H1 (cell line): ENCODE results near the gene TAS1R3.

Experiments used
- CBX8 ChIP-seq: fragments of 300-800, 300-1000 bp; sonication (generic); IDR thresholded peaks from 2 replicates; pipeline ENCODE4 v1.7.1; 2016; ENCODE audit warnings: low read depth, low read length, borderline replicate concordance
- FOSL1 ChIP-seq: IDR thresholded peaks from 2 replicates; pipeline ENCODE4 v1.6.1; 2011; ENCODE audit warnings: mild to moderate bottlenecking, low read depth, low read length, moderate library complexity; ENCODE audit not compliant: insufficient read depth
- TBP ChIP-seq: IDR thresholded peaks from 2 replicates; pipeline ENCODE4 v1.6.1; 2011; ENCODE audit warnings: low read depth, low read length, improper control_type of control experiment

GRCh38 chr1:1325288-1326074 is 5.6 kb upstream of the TAS1R3 start:
- TF ChIP-seq TBP: no peak
- no peak for TF ChIP-seq FOSL1
- TF ChIP-seq CBX8: no peak
